Tibial nerve (tissue), 4 donors: ENCODE results near the gene MPRIP. TPM values are rescaled to one million over a fixed set of nuclear protein-coding genes. Genes with fewer than 3 reads are reported as not detected.

Experiments
- DNase-seq, 2 donors: peaks; one replicate each; pipeline ENCODE4 v3.0.0-alpha.2; 2019; ENCODE audit warnings: low spot score in 2 of 2
- H3K27ac ChIP-seq, 4 donors: fragments of 200-600 bp; sonication (generic) in 3 of 4; one replicate each; pipeline ENCODE4 v1.5.1; 2017 to 2019; ENCODE audit warnings: mild to moderate bottlenecking in 1 of 4
- H3K27me3 ChIP-seq, 2 donors: fragments of 200-600 bp; sonication (generic) in 1 of 2; one replicate each; pipeline versions ENCODE4 v1.5.1 to v1.6.0; 2017 to 2019
- H3K36me3 ChIP-seq, 3 donors: fragments of 200-600 bp; sonication (generic); one replicate each; pipeline ENCODE4 v1.5.1; 2018 to 2019
- H3K4me1 ChIP-seq, 4 donors: fragments of 200-600 bp; sonication (generic) in 3 of 4; one replicate each; pipeline ENCODE4 v1.5.1; 2017 to 2019
- H3K4me3 ChIP-seq, 4 donors: fragments of 200-600 bp; sonication (generic) in 3 of 4; one replicate each; pipeline ENCODE4 v1.5.1; 2017 to 2019; ENCODE audit warnings: mild to moderate bottlenecking in 1 of 4, moderate library complexity in 1 of 4
- H3K9me3 ChIP-seq, 4 donors: fragments of 200-600 bp; sonication (generic) in 3 of 4; one replicate each; pipeline ENCODE4 v1.5.1; 2017 to 2019
- CTCF ChIP-seq, 5 experiments: fragments of 200-600 bp in 3 of 5; fragments of 450-650 bp in 2 of 5; sonication (generic) in 3 of 5; IDR thresholded peaks; one replicate each; pipeline ENCODE4 v1.5.1; 2016 to 2019; ENCODE audit warnings: antibody characterized with exemption in 5 of 5, mild to moderate bottlenecking in 3 of 5, moderate library complexity in 2 of 5
- EP300 ChIP-seq, 2 donors: sonication (generic); formaldehyde crosslinking; IDR thresholded peaks; one replicate each; pipeline ENCODE4 v1.6.1; 2017; ENCODE audit warnings: antibody characterized with exemption in 2 of 2, mild to moderate bottlenecking in 1 of 2
- POLR2A ChIP-seq, 2 donors: fragments of 450-650 bp; IDR thresholded peaks; one replicate each; pipeline ENCODE4 v1.6.1; 2017; ENCODE audit warnings: antibody characterized with exemption in 2 of 2, mild to moderate bottlenecking in 2 of 2, moderate library complexity in 2 of 2
- WGBS, 2 donors: methylation state at CpG; one replicate each; pipeline ENCODE4 v1.1.5; 2018; 5-methylcytosine and 5-hydroxymethylcytosine counted together
- total RNA-seq, 4 donors: library from RNA; depleted of rRNA; stranded (reverse); fragments of >200 nt; gene quantifications; one replicate each; pipeline ENCODE4 v1.1.0, GENCODE V29; 2016

The MPRIP gene
- total RNA-seq, 4 donors from 2014 or later = 216 to 291 (median 265) TPM

- Histone ChIP-seq H3K36me3 (no peaks in the 10 kb centered on the region), H3K4me3 (no peak overlapping the region), H3K27ac (peak overlapping the region in 2 of 4 donors; percentile 42 to 73), H3K27me3 (no peaks in the 10 kb centered on the region), H3K4me1 (peaks cover 0 to 65% (median 28%) of the 10 kb centered on the region in 4 donors), H3K9me3 (no peaks in the 10 kb centered on the region)
- TF ChIP-seq POLR2A (IDR thresholded peaks at IDR 0.05) = no peak
- no peak for TF ChIP-seq CTCF (IDR thresholded peaks at IDR 0.05)
- no peak for TF ChIP-seq EP300 (IDR thresholded peaks at IDR 0.05)
- 66 to 74% methylated on average over 10 of the region's 10 CpGs for WGBS, 2 donors
- DNase-seq = no peak
These were observed 14.7 kb upstream of the MPRIP start for GRCh38 chr17:17027442-17028058.

- Histone ChIP-seq H3K27me3 (no peaks in the 10 kb centered on the region), H3K9me3 (no peaks in the 10 kb centered on the region), H3K4me1 (peaks cover 0 to 65% (median 23%) of the 10 kb centered on the region in 4 donors), H3K36me3 (no peaks in the 10 kb centered on the region), H3K4me3 (no peak overlapping the region), H3K27ac (peak overlapping the region in 3 of 4 donors; percentile 55 to 73 (median 63))
- 49 to 58% methylated on average over 8 to 12 of the region's 12 CpGs for WGBS, 2 donors
- peak; percentile 43 to 81 for DNase-seq
- TF ChIP-seq EP300 (IDR thresholded peaks at IDR 0.05) (peak; percentile 52 to 58), CTCF (IDR thresholded peaks at IDR 0.05) (no peak), POLR2A (IDR thresholded peaks at IDR 0.05) (peak in 1 of 2 donors; percentile 30)
These were observed 14.0 kb upstream of the MPRIP start for GRCh38 chr17:17028059-17028877.

GRCh38 chr17:17028878-17029535, 13.2 kb upstream of the MPRIP start:
- 83 to 86% methylated on average over 16 of the region's 16 CpGs for WGBS, 2 donors
- Histone ChIP-seq H3K4me3 (no peak overlapping the region), H3K36me3 (no peaks in the 10 kb centered on the region), H3K9me3 (no peaks in the 10 kb centered on the region), H3K27me3 (no peaks in the 10 kb centered on the region), H3K4me1 (peaks cover 0 to 65% (median 23%) of the 10 kb centered on the region in 4 donors), H3K27ac (peak overlapping the region in 3 of 4 donors; percentile 55 to 73 (median 63))
- no peak for TF ChIP-seq EP300 (IDR thresholded peaks at IDR 0.05)
- TF ChIP-seq CTCF (IDR thresholded peaks at IDR 0.05) = peak in 1 of 5 experiments; percentile 14
- TF ChIP-seq POLR2A (IDR thresholded peaks at IDR 0.05) = no peak
- no peak for DNase-seq

GRCh38 chr17:17029938-17030337, 12.3 kb upstream of the MPRIP start:
- WGBS, 2 donors = 69 to 75% methylated on average over 9 of the region's 9 CpGs
- DNase-seq = no peak
- no peaks in the 10 kb centered on the region for H3K36me3 ChIP-seq
- no peak overlapping the region for H3K4me3 ChIP-seq
- H3K27me3 ChIP-seq = no peaks in the 10 kb centered on the region
- H3K4me1 ChIP-seq = peaks cover 0 to 64% (median 23%) of the 10 kb centered on the region in 4 donors
- TF ChIP-seq POLR2A (IDR thresholded peaks at IDR 0.05) (no peak), EP300 (IDR thresholded peaks at IDR 0.05) (no peak), CTCF (IDR thresholded peaks at IDR 0.05) (no peak)
- H3K27ac ChIP-seq = peak overlapping the region in 1 of 4 donors; percentile 73
- H3K9me3 ChIP-seq = no peaks in the 10 kb centered on the region
